ENCODE data around the gene TEAD1.

The TEAD1 gene

GRCh38 chr11:12917822-12918221 is 243.6 kb downstream of the TEAD1 start:
- no peak for DNase-seq

DNA sequence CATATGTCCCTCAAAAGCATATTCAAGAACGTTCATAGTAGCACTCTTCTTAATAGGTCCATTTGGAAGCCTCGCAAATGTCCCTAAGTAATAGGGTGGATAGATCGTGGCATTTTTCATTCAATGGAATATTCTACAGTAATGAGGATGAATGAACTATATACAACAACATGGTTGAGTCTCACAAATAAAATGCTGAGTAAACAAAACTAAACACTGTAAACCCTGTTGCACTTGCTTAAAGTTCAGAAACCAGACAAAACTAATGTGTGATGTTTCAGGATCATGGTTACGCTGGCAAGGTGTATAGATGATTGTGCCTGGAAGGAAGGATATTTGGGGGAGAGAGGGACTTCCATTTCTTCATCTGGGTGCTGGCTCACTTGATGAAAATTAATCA is 244.4 kb downstream of the TEAD1 start:
- no peak for DNase-seq

DNA sequence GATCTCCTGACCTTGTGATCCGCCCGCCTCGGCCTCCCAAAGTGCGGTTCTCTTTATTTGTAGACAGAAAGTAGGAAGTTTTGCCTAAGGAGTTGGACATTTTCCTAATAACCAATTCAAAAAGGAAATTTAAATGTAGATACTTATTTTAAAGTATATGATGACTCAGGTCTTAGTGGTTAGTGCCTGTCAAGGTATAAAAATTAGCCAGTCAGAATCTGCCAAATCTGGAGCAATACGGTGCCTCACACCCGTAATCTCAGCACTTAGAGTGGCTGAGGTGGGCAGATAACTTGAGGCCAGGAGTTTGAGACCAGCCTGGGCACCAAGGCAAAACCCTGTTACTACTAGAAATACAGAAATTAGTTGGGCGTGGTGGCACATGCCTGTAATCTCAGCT is 248.2 kb downstream of the TEAD1 start:
- DNase-seq: no peak

- DNase-seq: no peak
Observed at GRCh38 chr11:12922980-12923507, 248.8 kb downstream of the TEAD1 start.

DNA sequence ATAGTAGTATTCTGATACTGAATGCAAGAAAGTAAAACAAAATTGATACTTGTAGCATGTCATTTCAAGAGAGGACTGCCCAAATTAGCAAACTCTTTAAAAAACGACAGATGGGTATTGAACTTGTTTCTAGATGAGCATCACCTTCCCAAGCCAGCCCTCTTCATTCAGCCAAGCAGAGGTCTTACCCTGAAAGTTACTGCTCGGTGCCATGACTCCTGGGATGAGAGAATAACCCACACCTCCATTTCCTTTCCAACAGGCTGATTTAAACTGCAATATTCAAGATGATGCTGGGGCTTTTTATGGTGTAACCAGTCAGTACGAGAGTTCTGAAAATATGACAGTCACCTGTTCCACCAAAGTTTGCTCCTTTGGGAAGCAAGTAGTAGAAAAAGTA is 250.4 kb downstream of the TEAD1 start:
- no peak for DNase-seq

GRCh38 chr11:12925520-12925919 is 251.3 kb downstream of the TEAD1 start:
- DNase-seq: no peak

- DNase-seq: no peak
Observed at GRCh38 chr11:12927221-12927620, 253.0 kb downstream of the TEAD1 start.

DNA sequence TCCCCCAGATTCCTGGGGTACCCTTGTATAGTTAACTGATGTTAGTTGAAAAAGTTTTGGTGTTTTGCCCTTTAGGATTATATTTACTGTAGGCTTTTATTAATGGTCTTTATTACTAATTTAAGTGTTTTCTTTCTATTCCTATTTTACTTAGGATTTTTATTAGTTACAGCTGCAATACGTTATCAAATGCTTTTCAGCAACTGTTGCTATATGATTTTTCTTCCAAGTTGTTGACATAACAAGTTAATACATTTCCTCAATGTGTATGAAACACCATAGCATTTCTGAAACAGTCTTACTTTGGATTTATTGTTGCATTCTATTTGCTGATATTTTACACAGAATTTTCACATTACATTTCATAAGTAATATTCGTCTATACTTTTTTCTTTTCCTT is 253.7 kb downstream of the TEAD1 start:
- no peak for DNase-seq

DNA sequence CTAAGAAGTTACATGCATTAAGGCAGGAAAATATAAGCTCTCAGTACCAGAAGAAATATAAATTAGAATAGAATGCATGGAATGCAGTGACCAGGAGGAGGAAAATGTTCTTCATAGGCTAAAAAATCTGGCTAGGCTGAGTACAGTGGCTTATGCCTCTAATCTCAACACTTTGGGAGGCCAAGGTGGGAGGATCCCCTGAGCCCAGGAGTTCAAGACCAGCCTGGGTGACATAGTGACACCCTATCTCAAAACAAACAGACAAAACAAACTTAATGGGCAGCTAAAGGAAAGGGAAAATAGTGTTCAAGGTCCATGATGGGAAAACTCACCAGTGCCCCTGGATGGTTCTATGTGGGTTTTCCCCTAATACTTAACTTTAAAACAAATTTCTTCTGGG is 256.6 kb downstream of the TEAD1 start:
- DNase-seq: no peak

- DNase-seq: no peak
Observed at GRCh38 chr11:12932485-12932884, 258.3 kb downstream of the TEAD1 start.

GRCh38 chr11:12936200-12936599 is 262.0 kb downstream of the TEAD1 start:
- no peak for DNase-seq

GRCh38 chr11:12938590-12939247 is 264.5 kb downstream of the TEAD1 start:
- no peak for DNase-seq

- DNase-seq: no peak
Observed at GRCh38 chr11:12941671-12942070, 267.4 kb downstream of the TEAD1 start.

DNA sequence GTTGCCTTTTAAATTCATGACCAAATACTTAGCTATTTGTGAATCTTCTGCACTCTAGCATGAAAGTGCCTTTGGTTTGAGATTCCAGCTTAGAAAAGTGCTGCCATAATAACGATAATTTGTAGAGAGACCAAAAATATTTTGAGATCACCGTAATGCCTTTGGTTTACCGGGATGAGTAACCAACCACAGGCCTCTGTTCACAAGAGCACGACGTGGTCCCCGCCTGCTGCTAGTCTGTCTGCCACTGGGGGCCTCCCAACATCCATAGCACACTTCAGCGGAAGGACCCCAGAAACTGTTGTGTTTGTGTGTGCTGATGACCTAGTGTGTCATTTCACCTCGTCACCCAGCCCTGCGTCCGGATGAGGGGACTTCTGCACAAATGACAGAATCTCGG is 267.9 kb downstream of the TEAD1 start:
- no peak for DNase-seq

- DNase-seq: no peak
Observed at GRCh38 chr11:12943311-12943710, 269.1 kb downstream of the TEAD1 start.

GRCh38 chr11:12944889-12945288 is 270.7 kb downstream of the TEAD1 start:
- DNase-seq: no peak

DNA sequence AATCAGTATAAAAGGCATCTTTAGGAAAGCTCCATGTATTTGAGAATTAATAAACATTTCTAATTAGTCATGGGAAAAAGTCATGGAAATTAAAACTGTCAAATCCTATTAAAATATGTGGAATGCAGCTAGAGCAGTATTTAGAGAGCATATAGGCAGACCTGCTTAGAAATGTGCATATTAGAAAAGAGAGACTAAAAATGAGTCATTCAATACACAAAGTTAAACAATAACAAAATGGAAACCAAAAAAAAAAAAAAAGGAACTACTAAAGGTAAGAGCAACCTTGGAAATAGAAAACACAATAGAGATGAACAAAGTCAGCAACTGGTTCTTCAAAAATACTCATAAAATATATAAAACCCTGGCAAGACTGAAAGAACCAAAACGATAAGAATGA is 275.2 kb downstream of the TEAD1 start:
- DNase-seq: no peak

GRCh38 chr11:12950670-12951069 is 276.4 kb downstream of the TEAD1 start:
- no peak for DNase-seq

GRCh38 chr11:12951376-12951775 is 277.2 kb downstream of the TEAD1 start:
- no peak for DNase-seq

DNA sequence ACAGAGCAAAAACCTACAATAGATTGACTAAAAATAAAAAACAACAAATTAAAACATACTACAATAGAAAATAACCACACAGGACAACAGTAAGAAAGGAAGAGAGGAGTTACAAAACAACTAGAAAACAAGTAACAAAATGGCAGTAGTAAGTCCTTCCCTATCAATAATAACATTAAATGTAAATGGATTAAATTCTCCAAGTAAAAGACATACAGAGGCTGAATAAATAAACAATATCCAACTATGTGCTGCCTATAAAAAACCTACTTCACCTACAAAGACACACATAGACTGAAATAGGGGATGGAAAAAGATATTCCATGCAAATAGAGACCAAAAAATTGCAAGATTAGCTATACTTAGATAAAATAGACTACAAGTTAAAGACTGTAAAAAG is 277.9 kb downstream of the TEAD1 start:
- no peak for DNase-seq

GRCh38 chr11:12958986-12959385 is 284.8 kb downstream of the TEAD1 start:
- DNase-seq: no peak

GRCh38 chr11:12961615-12962014 is 287.4 kb downstream of the TEAD1 start:
- no peak for DNase-seq

DNA sequence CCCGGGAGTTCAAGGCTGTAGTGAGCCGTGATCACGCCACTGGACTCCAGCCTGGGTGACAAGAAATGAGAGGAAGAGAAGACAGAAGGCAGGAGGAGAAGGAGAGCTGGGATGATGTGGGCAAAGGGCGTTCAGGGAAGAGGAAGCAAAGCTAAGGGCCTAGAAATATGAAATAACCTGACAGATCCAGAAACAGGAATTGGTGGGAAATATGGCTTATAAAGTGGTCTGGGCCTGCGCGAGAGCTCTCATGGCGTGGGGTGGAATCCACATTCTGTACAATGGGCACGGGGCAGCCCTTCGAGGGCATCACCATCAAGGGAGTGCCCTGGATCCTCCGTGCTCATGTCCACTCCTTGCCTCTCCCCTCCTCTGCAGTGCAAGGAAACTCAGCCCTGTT is 288.1 kb downstream of the TEAD1 start:
- no peak for DNase-seq

DNA sequence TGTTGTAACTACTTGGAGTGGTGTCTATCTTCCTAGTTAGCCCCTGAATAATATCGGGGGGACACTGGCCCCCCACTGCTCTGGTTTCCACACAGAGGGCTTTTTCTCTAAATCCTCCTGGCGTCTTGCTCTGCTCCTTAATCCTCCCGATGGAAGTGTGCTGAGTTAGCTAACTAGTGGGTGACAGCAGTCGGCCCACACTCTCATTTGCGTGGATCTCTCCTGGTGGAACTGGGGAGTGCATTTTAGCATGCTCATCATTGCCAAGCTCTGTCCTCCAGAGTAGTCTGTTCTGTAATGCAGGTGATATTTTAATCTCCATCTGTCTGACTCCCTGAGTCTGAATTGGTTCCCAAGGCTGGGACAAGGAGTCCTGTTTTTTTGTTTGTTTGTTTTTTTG is 288.8 kb downstream of the TEAD1 start:
- DNase-seq: no peak

DNA sequence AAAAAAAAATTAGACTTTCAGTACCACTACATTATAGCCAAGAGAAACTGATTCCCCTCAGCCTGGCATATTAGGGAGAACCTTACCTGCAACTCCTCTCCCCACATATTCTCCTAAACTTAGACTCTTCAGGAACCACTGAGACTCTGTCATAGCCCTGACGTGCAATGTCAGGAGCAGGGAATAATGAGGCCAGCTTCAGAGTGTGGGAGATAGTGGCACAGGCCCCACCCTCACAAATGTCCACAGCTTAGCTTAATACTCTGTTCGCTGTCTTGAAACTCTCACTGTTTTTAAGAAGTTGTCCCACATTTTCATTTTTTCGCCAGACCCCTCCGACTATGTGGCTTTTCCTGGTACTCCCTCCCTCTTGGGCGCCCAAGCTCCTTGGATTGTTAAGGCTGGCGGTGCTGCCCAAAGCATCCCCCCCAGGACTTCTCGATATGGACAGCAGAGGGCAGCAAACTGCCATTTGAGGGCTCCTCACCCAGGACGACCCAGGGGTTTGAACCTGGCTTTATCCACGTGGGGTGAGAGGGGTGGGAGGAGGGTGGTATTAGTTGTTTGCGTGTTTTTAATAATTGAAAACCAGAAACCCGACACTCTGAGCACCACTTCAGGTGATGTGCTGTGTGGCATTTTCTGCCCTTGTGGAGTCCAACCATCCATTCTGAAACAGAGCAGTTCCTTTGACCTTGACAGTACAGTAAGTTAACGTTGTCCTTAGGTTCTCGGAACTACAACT is 289.7 kb downstream of the TEAD1 start:
- DNase-seq: no peak

Data from GF-D8 (cell line).